ENCODE measurements around the gene SFXN3. TPM values are rescaled to one million over a fixed set of nuclear protein-coding genes. Genes with fewer than 3 reads are reported as not detected.

SFXN3 gene
- total and polyA plus RNA-seq, 2 of the 13 experiments (the other 11 are each of a cell fraction or from before 2014, with no cell fraction given), result 16.8 to 71.5 TPM

- TF ChIP-seq, protein P1, sequence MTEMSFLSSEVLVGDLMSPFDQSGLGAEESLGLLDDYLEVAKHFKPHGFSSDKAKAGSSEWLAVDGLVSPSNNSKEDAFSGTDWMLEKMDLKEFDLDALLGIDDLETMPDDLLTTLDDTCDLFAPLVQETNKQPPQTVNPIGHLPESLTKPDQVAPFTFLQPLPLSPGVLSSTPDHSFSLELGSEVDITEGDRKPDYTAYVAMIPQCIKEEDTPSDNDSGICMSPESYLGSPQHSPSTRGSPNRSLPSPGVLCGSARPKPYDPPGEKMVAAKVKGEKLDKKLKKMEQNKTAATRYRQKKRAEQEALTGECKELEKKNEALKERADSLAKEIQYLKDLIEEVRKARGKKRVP (CRISPR knock-in tag; IDR thresholded peaks at IDR 0.05), result no peak
- no peak for TF ChIP-seq AHR (CRISPR knock-in tag; IDR thresholded peaks at IDR 0.05)
- TF ChIP-seq, protein P2, sequence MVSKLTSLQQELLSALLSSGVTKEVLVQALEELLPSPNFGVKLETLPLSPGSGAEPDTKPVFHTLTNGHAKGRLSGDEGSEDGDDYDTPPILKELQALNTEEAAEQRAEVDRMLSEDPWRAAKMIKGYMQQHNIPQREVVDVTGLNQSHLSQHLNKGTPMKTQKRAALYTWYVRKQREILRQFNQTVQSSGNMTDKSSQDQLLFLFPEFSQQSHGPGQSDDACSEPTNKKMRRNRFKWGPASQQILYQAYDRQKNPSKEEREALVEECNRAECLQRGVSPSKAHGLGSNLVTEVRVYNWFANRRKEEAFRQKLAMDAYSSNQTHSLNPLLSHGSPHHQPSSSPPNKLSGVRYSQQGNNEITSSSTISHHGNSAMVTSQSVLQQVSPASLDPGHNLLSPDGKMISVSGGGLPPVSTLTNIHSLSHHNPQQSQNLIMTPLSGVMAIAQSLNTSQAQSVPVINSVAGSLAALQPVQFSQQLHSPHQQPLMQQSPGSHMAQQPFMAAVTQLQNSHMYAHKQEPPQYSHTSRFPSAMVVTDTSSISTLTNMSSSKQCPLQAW (CRISPR knock-in tag; IDR thresholded peaks at IDR 0.05), result no peak
- 0 out of 2 replicates have a peak, but pooled peaks have one; percentile 38 for TF ChIP-seq SAP130 (CRISPR knock-in tag; IDR thresholded peaks at IDR 0.05; ENCODE audit: low read depth)
- no peak for TF ChIP-seq NCOA1 (CRISPR knock-in tag; IDR thresholded peaks at IDR 0.05)
- TF ChIP-seq, protein P3, sequence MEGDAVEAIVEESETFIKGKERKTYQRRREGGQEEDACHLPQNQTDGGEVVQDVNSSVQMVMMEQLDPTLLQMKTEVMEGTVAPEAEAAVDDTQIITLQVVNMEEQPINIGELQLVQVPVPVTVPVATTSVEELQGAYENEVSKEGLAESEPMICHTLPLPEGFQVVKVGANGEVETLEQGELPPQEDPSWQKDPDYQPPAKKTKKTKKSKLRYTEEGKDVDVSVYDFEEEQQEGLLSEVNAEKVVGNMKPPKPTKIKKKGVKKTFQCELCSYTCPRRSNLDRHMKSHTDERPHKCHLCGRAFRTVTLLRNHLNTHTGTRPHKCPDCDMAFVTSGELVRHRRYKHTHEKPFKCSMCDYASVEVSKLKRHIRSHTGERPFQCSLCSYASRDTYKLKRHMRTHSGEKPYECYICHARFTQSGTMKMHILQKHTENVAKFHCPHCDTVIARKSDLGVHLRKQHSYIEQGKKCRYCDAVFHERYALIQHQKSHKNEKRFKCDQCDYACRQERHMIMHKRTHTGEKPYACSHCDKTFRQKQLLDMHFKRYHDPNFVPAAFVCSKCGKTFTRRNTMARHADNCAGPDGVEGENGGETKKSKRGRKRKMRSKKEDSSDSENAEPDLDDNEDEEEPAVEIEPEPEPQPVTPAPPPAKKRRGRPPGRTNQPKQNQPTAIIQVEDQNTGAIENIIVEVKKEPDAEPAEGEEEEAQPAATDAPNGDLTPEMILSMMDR (CRISPR knock-in tag; IDR thresholded peaks at IDR 0.05), result peak; percentile 90
- no peak for TF ChIP-seq SP1 (IDR thresholded peaks at IDR 0.05)
- no peak for TF ChIP-seq SP1 (CRISPR knock-in tag; IDR thresholded peaks at IDR 0.05)
- peak; percentile 36 for TF ChIP-seq TEAD3 (CRISPR knock-in tag; optimal IDR thresholded peaks at IDR 0.05; ENCODE audit: borderline replicate concordance)
- TF ChIP-seq NONO (IDR thresholded peaks at IDR 0.05), result no peak
- no peak for TF ChIP-seq NONO (CRISPR knock-in tag; conservative IDR thresholded peaks at IDR 0.05)
- no peak for TF ChIP-seq ZNF615 (CRISPR knock-in tag; IDR thresholded peaks at IDR 0.05; ENCODE audit: borderline replicate concordance)
- TF ChIP-seq REXO4 (CRISPR knock-in tag; IDR thresholded peaks at IDR 0.05; ENCODE audit: borderline replicate concordance), result no peak
- TF ChIP-seq ZFP91 (CRISPR knock-in tag; IDR thresholded peaks at IDR 0.05; ENCODE audit: borderline replicate concordance), result no peak
- TF ChIP-seq SMC3 (IDR thresholded peaks at IDR 0.05; ENCODE audit: low read length), result peak; percentile 89
- no peak for TF ChIP-seq ARHGAP35 (CRISPR knock-in tag; IDR thresholded peaks at IDR 0.05; ENCODE audit: borderline replicate concordance)
- TF ChIP-seq ZNF530 (CRISPR knock-in tag; IDR thresholded peaks at IDR 0.05; ENCODE audit: low read depth), result no peak
- TF ChIP-seq DRAP1 (CRISPR knock-in tag; IDR thresholded peaks at IDR 0.05), result no peak
- no peak for TF ChIP-seq SALL1 (CRISPR knock-in tag; IDR thresholded peaks at IDR 0.05)
- TF ChIP-seq, protein P4, sequence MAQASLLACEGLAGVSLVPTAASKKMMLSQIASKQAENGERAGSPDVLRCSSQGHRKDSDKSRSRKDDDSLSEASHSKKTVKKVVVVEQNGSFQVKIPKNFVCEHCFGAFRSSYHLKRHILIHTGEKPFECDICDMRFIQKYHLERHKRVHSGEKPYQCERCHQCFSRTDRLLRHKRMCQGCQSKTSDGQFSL (CRISPR knock-in tag; IDR thresholded peaks at IDR 0.05), result 0 out of 2 replicates have a peak, but pooled peaks have one; percentile 43
- no peak for TF ChIP-seq KLF9 (CRISPR knock-in tag; IDR thresholded peaks at IDR 0.05; ENCODE audit: low read depth)
- no peak for TF ChIP-seq ZNF496 (CRISPR knock-in tag; IDR thresholded peaks at IDR 0.05; ENCODE audit: insufficient replicate concordance)
Measured at GRCh38 chr10:101041252-101041761, 10.3 kb downstream of the SFXN3 start (continued).
